Midbrain (tissue), 1 donor: ENCODE measurements around the gene ANGPTL4.
A peak's percentile ranks its signal among the peaks of the same experiment; 100 is the strongest.
"Not testable (repeated sequence)": the region's sequence is repeated elsewhere in the genome, so short reads cannot be mapped to it uniquely, and the experiment has no call there.

Source experiments
- DNase-seq: peaks from one replicate; lab custom pipeline; 2025; lab: John Stamatoyannopoulos, UW

The ANGPTL4 gene

GRCh38 chr19:8363803-8364771 lies at the start of gene ANGPTL4:
Gene ANGPTL4, plus strand, starts transcription at chr19:8364155. Its CDS starts 167 bp downstream, at chr19:8364322.
- DNase-seq, result peak; percentile 76

- DNase-seq, result not testable (repeated sequence)
Measured at GRCh38 chr19:8314981-8315640, 48.8 kb upstream of the ANGPTL4 start.

GRCh38 chr19:8316351-8317125 lies 47.4 kb upstream of the ANGPTL4 start:
- DNase-seq, result no peak

- not testable (repeated sequence) for DNase-seq
Measured at GRCh38 chr19:8318835-8319234, 45.1 kb upstream of the ANGPTL4 start.

DNA sequence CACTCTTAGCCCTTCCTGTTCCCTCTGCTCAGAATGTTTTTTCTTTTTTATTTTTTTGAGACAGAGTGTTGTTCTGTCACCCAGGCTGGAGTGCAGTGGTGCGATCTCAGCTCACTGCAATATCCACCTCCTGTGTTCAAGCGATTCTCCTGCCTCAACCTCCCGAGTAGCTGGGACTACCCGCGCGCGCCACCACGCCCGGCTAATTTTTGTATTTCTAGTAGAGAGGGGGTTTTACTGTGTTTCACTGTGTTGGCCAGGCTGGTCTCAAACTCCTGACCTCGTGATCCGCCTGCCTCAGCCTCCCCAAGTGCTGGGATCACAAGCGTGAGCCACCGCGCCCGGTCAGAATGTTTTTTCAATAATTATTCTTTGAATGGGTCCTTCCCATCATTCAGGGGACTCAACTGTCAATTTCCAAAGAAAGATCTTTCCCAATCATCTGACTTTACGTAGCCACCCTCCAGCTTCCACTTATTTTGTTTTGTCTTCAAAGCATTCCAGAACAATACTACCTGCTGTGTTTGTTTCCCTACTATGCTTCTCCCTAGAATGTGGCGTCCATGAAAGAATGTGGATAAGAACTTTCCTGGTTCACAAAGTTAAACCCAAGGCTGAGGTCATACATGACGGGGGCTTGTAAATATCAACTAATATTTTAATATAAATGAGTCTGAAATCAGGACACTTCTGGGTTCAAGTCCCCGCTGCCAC lies 44.0 kb upstream of the ANGPTL4 start:
- no peak for DNase-seq

DNA sequence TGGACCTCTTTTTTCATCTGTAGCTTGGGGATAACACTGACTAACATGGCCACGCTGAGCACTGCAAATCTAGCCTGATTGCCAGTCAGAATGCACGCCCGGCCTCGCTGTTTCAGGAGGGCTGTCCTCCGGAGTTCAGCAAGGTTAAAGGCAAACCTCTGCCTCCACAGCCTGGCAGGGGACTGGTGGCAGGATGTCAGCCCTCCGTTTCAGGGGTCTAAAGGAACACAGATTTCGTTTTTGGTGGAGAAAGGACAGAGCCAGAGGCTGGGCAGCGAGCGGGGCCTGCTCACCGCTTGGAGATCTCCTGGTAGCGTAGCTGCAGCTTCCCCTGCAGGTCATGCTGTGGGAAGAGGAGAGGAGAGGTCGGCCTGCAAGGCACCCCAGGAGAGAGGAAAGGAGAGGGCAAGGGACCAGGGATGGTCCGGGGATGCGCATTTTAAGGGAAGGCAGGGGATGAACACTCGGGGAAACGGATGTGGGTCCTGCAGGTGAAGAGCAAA lies 43.3 kb upstream of the ANGPTL4 start:
- no peak for DNase-seq

DNA sequence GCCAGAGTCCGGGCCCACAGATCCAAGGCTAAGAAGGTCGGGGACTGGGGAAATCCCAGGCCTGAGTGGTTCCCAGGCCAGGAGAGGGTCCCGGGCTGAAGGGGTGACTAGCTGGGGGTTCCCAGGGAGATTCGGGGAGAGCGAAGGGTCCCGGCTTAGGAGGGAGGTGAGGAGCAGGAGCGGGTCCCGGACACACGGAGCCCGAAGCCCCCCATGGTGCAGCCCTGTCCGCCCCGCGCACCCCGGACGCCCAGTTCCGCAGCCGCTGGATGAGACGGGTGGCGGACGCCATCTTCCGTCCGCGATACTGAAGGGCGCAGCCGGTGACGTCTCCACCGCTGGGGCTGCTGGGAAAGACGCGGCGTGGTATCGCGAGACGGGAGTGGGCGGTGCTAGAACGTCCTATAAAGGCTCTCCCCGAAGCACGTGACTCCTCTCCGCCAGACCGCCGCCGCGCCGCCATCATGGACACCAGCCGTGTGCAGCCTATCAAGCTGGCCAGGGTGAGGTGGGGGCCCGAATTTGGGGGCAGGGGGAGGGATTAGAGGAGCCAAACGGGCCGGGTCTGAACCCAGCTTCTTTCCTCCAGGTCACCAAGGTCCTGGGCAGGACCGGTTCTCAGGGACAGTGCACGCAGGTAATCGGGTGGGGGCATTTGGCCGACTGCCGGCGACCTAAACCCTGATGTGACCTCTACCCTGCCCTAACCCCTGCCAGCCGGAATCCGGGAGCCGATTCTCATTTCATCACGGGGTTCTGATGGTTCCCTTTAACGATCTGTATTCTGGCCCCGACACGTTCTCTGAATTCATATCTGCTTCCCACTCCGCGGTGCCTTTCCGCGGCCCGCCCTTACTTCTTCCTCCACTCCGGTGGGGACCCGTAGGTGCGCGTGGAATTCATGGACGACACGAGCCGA lies 42.6 kb upstream of the ANGPTL4 start, which contains the start of the genes NDUFA7 and RPS28:
NDUFA7 (minus strand) TSS at position 309 of the 919 bp plus-strand sequence; CDS start at position 292, 17 bp downstream.
RPS28 (plus strand) TSS at position 430 of the 919 bp plus-strand sequence; CDS start at position 465, 35 bp downstream.
- DNase-seq, result peak; percentile 98

GRCh38 chr19:8321986-8322637 lies 41.8 kb upstream of the ANGPTL4 start:
- no peak for DNase-seq

- no peak for DNase-seq
Measured at GRCh38 chr19:8322638-8322997, 41.3 kb upstream of the ANGPTL4 start.

- no peak for DNase-seq
Measured at GRCh38 chr19:8323781-8324185, 40.2 kb upstream of the ANGPTL4 start.

- no peak for DNase-seq
Measured at GRCh38 chr19:8324186-8325050, 39.5 kb upstream of the ANGPTL4 start.

DNA sequence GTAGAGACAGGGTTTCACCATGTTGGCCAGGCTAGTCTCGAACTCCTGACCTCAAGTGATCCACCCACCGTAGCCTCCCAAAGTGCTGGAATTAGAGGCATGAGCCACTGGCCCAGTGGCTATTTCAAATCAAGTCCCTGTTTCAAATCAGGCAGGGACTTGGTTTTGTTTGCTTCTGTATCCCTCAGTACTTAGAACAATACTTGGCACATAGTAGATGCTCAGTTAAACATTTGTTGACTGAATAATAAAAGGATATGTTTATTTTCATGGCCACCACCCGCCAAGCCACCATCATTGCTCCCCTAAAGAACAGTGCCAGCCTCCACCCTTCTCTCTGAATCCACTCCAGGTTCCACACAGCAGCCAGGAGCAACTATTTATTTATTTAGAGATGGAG lies 38.5 kb upstream of the ANGPTL4 start:
- no peak for DNase-seq

GRCh38 chr19:8329996-8330395 lies 34.0 kb upstream of the ANGPTL4 start:
- DNase-seq, result no peak

GRCh38 chr19:8331263-8331845 lies 32.6 kb upstream of the ANGPTL4 start:
- DNase-seq, result no peak

DNA sequence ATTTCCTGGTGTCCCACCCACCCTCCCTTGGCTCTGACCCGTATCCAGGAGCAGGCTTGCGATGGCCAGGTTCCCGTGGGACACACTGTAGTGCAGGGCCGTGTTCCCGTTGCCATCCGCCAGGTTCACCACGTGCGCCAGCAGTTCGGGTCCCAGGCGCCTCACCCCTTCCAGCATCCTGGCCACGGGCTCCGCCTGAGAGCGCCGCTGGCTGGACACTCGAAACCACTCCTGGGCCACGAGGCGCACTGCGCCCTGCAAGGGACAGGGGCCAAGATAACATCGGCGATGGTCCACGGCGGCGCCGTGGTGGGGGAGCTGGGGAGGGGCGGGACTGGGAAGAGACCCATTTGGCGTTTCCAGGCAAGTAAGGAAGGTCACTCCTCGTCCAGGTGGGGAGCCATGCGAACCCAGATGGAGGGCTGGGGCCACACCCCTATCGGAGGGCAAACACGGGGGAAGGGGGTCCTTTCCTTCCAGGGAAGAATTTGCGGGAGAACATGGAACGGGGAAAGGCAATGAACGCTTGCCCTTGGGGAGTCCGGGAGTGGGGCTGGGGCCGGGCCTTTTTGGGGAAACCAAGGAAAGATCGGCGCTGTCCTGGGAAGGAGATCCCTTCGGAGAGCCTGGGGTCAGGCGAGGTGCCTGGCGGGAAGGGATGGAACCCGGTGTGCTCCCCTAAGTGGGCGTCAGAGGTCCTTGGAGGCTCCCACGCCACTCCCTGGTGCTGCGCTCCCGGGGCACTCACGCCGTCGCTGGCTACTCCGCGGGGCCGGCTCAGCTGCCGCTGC lies 30.8 kb upstream of the ANGPTL4 start:
- no peak for DNase-seq

- no peak for DNase-seq
Measured at GRCh38 chr19:8333767-8334457, 30.0 kb upstream of the ANGPTL4 start.
